Stimulated activated CD8-positive, alpha-beta memory T cell treated with anti-CD3 and anti-CD28 coated beads, Interleukin-4, amount 100 ng/mL, for 48 hours (primary cell): Measurements from ENCODE around the gene DDAH1.
A peak's percentile ranks its signal among the peaks of the same experiment; 100 is the strongest.

Source experiments
- DNase-seq: peaks from one replicate; pipeline ENCODE4 v3.0.0-alpha.2; 2020

The DDAH1 gene

GRCh38 chr1:85295654-85296053 lies 169.3 kb downstream of the DDAH1 start:
- no peak for DNase-seq

GRCh38 chr1:85295006-85295431 lies 169.9 kb downstream of the DDAH1 start:
- DNase-seq, result no peak

GRCh38 chr1:85290826-85291225 lies 174.1 kb downstream of the DDAH1 start:
- no peak for DNase-seq

GRCh38 chr1:85289848-85290335 lies 175.1 kb downstream of the DDAH1 start:
- no peak for DNase-seq

- DNase-seq, result peak; percentile 55
These were observed 175.6 kb downstream of the DDAH1 start for GRCh38 chr1:85289207-85289847.

GRCh38 chr1:85284202-85284601 lies 180.8 kb downstream of the DDAH1 start:
- DNase-seq, result no peak

GRCh38 chr1:85283475-85284199 lies 181.3 kb downstream of the DDAH1 start:
- no peak for DNase-seq

GRCh38 chr1:85282424-85282823 lies 182.5 kb downstream of the DDAH1 start:
- no peak for DNase-seq

GRCh38 chr1:85280636-85281035 lies 184.3 kb downstream of the DDAH1 start:
- no peak for DNase-seq

GRCh38 chr1:85279458-85280080 lies 185.4 kb downstream of the DDAH1 start:
- DNase-seq, result no peak

GRCh38 chr1:85278853-85279314 lies 186.1 kb downstream of the DDAH1 start:
- peak; percentile 65 for DNase-seq

GRCh38 chr1:85277802-85278201 lies 187.2 kb downstream of the DDAH1 start:
- DNase-seq, result no peak

- DNase-seq, result no peak
These were observed 187.8 kb downstream of the DDAH1 start for GRCh38 chr1:85276978-85277639.

- DNase-seq, result peak; percentile 97
These were observed 188.6 kb downstream of the DDAH1 start, which contains the start of gene BCL10 for GRCh38 chr1:85276215-85276977. Gene BCL10, minus strand, starts transcription at chr1:85276632. Its CDS starts 280 bp downstream, at chr1:85276352.

- no peak for DNase-seq
These were observed 189.2 kb downstream of the DDAH1 start for GRCh38 chr1:85275701-85276214.

GRCh38 chr1:85274969-85275453 lies 189.9 kb downstream of the DDAH1 start:
- DNase-seq, result no peak

GRCh38 chr1:85273397-85273796 lies 191.6 kb downstream of the DDAH1 start:
- DNase-seq, result no peak

GRCh38 chr1:85268801-85269585 lies 196.0 kb downstream of the DDAH1 start:
- no peak for DNase-seq
